Medulla oblongata (tissue), 1 donor: ENCODE results near the gene PRPF31.

Experiments used
- DNase-seq: peaks from one replicate; pipeline ENCODE4 v3.0.0-alpha.2; 2015; ENCODE audit errors: extremely low spot score

Gene PRPF31

DNA sequence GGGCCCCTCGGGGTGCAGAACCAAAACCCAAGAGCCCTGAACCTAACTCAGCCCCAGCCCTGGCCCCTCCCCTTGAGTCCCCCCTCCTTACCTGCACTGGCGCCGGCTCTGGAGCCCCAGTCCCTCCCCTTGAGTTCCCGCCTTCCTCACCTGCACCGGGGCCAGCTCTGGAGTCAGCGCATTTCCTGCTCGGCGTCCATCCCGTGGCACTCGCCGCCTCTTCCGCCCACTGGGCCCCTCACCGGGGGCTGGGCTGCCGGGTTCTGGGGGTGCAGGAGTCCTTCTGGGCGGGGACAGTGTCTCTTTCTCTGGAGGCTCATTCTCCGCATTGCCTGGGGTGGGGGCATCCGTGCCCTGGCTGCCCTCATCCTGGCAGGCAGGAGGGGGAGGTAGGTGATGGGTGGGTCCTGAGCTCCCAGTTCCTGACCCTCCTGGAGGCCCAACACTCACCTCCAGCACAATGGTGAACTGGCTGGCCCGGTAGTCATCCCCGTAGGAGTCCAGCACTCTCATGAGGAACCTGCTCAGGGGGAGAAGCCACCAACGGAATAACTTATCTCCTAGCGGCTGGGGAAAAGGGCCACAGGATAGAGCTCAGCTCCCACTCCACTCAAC lies 7.6 kb upstream of the PRPF31 start:
- DNase-seq = no peak

DNA sequence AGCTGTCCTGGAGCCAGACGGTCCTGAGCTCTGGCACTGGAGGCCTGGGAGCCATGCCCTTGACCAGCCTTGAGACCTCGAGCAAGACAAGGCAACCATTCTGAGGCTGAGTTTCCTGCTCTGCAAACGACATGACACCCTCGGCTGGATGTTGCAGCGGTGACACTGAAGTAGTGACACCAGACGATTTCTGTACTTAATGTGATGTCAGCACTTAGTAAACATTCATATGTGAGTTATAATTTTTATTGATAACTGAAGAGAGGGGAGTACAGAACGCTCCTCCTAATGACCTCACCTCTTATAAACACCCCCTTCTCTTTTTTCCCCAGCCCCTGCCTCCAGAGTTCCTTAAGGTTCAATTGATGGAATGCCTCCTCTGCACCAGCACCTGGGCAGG lies 7.1 kb upstream of the PRPF31 start:
- no peak for DNase-seq

DNA sequence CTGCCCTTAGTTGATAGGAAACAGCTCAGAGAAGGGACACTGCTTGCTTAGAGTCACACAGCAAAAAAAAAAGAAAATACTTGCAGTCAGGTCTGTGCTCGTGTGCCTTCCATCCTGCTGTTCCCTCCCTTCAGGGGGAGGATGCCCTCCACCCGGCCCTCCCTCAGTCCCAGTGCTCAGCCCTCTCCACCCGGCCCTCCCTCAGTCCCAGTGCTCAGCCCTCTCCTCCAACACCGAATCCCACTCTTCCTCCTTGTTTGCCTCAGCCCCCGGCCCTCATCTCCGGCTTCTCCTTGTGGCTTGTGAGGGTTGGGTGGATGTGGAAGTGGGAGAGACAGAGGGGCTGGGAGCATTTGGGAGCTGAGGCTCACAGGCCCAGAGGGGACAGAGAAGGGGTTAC lies 5.9 kb upstream of the PRPF31 start:
- no peak for DNase-seq

DNA sequence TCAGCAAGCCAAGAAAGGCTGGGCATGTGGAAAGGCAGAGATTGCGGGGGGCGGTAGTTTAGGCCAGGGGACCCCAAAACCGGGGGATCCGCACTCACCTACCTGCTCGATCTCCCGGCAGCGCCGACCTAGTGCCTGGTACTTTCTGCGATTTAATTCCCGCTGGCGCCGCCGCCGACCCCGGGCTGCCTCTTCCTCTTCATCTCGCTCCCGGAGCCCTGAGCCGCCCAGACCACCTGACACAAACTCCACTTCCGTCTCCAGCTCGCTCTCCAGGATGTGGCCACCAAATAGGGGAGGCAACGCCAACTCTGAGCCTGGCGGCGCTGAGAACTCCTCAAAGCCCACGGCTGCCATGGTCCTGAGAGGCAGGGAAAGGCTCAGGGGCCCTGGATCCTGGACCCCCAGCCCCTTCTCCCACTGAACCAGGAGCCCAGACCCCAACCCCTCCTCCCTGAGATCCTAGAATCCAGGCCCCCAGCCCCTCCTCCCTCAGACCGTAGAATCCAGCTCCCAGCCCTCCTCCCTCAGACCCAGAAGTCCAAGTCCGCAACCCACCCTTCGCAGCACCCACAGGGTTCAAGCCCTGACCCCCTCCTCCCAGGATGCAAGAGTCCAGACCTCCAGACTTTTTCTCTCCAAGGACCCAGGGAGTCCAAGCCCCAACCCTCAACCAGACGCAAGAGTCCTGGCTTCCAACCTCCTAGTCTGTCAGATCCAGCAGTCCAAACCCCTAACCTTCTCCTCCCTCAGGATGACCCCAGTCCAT lies 1.0 kb upstream of the PRPF31 start:
- DNase-seq = peak; percentile 57

DNA sequence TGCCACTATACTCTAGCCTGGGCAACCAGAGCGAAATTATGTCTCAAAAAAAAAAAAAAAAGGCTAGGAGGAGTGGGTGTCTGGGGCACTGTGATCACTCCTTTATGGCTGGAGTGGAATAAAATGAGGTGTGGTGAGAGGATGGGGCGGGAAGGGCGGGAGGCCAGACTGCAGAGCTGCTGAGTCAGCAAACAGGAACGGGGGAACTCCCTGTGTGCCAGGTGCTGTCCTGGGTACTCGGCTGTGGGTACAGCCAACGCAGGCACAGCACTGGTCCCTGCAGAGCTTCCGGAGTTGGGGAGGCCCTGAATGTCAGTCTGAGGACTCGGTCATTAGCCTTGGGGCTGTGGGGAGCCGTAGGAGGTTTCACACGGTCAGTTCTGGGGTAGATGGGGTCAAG lies 5.7 kb downstream of the PRPF31 start:
- no peak for DNase-seq

DNA sequence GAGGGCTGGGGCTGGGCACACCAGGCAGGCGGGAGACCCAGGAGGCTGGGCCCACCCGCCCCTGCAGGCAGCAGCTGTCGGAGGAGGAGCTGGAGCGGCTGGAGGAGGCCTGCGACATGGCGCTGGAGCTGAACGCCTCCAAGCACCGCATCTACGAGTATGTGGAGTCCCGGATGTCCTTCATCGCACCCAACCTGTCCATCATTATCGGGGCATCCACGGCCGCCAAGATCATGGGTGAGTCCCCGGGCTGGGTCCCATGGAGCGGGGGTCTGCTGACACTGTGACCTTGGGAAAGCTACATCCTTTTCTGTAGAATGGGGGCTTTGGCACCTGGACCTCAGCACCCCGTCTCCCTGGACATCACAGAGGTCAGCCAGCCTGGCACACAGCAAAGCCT lies 8.1 kb downstream of the PRPF31 start:
- no peak for DNase-seq

DNA sequence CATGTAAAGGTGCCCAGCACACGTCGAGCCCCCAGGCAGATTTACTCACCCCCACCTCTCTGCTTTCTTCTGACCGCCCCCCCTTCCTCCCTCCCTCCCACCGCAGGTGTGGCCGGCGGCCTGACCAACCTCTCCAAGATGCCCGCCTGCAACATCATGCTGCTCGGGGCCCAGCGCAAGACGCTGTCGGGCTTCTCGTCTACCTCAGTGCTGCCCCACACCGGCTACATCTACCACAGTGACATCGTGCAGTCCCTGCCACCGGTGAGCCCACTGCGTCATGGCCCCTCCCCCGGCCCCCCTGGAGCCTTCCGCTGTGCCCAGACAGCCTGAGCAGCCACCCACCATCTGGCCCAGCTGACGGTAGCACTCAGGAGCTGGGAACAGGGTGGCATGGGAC lies 8.8 kb downstream of the PRPF31 start:
- no peak for DNase-seq

DNA sequence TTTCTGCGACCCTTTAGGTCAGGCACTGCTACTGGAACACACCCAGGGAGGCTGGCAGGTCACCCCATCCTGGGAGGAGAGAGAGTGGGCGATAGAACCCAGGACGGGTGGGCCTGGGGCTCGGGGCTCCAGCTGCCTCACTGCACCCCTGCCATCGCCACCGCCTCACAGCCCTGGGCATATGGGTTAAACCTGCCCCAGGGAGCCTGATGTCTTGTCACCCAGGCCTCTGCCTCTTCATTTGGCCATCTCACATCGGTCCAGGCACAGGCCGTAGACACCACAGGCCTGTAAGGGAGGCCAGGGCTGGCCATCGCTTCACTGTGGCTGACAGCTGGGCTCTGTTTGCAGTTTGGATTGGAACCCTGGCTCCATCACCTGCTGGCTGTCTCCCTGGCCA lies 10.2 kb downstream of the PRPF31 start:
- DNase-seq = no peak

DNA sequence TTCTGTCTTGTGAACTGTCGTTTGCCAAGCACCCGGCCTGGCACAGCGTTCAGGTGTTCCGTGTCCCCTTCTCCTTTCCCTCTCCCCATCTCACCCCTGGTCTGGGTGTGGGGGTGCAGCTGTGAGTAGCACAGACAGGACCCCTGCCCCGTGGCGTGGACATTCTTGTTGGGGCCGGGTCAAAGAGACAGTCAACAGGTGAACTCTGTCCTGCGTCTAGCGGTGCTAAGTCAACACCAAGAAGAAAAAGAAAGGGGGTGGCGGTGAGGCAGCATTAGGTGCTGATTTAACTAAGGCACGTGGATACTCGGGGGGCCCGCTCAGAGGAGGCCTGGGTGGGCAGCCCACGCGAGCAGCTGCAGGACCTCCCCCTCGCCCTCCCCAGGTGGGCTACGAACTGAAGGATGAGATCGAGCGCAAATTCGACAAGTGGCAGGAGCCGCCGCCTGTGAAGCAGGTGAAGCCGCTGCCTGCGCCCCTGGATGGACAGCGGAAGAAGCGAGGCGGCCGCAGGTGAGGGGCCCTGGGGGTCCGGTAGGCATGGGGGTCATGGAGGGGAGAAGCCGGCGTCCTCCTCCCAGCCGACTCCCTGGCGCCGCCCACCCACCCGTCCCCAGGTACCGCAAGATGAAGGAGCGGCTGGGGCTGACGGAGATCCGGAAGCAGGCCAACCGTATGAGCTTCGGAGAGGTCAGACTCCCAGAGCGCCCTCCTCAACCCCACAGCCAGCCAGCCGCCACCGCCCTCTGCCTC lies 12.3 kb downstream of the PRPF31 start:
- no peak for DNase-seq

DNA sequence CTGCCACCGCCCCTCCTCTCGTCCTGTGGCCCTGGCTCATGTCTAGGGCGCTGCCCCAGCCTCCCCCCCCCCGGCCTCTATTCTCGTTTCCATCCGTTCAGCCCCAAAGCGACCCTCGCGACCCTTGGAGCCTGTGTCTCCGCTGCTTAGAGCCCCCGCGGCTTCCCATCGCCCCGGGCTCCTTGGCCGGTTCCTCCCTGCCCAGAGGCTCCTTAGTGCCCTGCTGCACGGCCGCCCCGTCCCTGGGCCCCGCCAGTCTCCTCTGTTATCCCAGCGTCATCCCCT lies 12.8 kb downstream of the PRPF31 start:
- no peak for DNase-seq

DNA sequence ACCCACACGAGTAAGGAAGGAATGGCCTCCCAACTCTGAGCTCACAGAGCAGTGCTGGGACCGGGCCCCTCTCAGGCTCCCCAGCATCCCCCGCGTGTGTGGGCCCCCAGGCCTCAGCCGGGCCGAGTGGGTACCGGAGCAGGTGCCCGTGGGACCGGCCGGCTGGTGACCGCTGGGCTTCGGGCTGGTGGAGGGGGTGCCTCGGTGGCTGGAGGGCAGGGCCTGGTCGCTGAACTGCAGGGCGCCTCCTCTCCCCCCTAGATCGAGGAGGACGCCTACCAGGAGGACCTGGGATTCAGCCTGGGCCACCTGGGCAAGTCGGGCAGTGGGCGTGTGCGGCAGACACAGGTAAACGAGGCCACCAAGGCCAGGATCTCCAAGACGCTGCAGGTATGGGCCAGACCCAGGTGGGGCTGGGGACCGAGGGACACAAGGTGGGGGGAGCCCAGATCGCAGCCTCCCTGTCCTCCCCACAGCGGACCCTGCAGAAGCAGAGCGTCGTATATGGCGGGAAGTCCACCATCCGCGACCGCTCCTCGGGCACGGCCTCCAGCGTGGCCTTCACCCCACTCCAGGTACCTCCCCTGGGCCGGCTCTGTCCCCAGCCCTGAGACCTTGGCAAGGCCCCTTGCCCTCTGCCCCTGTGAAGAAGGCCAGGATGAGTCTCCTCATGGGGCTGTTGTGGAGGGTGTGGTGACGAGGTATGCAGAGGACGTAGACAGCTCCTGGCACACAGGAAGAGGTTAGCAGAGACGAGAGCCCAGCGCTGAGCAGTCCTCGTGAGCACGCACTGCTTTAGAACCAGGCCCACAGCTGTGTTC lies 13.5 kb downstream of the PRPF31 start:
- no peak for DNase-seq

DNA sequence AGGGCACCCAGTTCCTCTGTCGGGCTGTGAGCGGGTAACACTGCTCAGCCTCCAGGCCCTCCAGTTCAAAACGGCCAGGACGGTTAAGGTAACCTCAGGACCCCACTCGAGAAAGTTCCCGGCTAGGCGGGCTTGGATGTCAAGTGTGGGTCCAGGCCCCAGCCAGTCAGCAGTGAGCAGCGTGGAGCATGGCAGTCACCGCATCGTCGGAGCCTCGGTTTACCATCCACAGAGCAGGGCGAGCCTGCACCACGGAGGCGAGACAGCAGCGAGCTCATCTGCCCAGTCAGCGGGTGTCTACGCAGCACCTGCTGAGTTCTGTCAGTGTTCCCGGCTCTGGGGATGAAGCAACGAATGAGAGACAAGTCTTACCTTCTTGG lies 14.1 kb downstream of the PRPF31 start:
- DNase-seq = no peak

DNA sequence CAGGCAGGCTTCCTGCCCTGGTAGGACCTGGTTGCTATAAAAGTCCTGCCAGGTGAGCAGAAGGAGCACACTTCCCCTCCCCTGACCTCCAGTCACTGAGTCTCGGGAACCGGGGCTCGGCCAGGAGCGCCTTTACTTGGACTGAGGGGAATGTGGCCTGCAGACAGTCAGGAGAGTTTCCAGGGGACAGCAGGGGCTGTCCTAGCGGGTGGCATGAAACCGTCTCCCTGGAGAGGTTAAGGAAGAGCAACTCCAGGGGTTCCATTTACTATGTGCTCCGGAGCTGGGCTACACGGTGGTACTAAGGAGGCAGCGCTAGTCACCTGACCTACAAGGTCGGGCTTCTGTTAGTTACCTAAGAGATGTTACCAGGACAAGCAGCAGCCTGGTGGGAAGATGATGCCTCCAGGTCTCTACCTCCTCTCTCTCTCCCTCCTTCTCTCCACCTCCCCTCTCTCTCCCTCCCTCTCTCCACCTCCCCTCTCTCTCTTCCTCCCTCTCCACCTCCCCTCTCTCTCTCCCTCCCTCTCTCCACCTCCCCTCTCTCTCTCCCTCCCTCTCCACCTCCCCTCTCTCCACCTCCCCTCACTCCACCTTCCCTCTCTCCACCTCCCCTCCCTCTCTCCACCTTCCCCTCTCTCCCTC lies 17.9 kb downstream of the PRPF31 start:
- DNase-seq = peak; percentile 61

DNA sequence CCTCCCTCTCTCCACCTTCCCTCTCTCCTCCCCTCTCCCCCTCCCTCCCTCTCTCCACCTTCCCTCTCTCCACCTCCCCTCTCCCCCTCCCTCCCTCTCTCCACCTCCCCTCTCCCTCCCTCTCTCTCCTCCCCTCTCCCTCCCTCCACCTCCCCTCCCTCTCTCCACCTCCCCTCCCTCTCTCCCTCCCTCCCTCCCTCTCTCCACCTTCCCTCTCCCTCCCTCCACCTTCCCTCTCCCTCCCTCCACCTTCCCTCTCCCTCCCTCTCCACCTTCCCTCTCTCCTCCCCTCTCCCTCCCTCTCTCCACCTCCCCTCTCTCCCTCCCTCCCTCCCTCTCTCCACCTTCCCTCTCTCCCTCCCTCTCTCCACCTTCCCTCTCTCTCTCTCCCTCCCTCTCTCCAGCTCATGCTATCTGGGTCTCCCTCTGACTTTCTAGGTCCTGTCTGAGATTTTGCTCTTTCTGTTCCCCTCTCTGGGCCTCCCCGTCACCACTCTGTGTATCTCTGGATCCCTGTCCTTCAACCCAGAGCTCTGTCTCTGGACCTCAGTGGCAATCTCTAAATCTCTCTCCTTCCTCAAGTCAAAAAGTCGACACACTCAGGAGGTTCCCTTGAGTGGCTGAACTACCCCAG lies 18.5 kb downstream of the PRPF31 start:
- no peak for DNase-seq

DNA sequence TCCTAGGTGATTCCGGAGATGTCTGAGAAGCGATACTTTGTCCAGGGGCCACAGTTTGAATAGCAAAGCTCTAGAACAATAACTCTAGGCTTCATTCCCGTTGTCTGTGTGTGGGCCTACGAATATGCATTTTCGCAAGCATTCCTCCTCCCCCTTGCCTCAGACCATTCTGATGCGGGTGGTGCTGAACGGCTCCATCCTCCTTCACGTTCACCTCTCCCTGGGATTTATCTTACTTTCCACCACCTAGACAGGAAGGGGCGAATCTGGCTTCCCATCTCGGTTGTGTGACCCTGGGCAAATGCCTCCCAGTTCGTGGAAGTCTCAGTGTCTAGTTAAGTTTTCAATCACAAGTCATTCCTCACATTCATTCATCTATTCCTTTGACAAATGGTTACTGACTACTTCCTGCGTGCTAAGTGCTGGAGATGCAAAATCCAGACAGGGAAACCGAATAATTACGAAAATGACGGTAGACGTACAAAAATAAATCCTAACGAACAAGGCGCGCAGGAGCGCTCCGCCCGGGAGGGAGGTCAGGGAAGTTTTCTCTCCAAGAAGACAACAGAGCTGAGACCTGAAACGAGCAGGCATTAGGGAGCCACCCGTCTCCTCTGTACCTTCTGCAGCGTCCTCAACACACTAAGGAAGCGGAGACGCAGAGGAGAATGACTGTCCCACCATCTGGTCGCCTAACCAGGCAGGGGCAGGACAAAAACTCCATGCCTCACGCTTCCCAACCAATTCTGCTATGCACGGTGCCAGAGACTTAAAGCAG lies 20.7 kb downstream of the PRPF31 start:
- DNase-seq = no peak

DNA sequence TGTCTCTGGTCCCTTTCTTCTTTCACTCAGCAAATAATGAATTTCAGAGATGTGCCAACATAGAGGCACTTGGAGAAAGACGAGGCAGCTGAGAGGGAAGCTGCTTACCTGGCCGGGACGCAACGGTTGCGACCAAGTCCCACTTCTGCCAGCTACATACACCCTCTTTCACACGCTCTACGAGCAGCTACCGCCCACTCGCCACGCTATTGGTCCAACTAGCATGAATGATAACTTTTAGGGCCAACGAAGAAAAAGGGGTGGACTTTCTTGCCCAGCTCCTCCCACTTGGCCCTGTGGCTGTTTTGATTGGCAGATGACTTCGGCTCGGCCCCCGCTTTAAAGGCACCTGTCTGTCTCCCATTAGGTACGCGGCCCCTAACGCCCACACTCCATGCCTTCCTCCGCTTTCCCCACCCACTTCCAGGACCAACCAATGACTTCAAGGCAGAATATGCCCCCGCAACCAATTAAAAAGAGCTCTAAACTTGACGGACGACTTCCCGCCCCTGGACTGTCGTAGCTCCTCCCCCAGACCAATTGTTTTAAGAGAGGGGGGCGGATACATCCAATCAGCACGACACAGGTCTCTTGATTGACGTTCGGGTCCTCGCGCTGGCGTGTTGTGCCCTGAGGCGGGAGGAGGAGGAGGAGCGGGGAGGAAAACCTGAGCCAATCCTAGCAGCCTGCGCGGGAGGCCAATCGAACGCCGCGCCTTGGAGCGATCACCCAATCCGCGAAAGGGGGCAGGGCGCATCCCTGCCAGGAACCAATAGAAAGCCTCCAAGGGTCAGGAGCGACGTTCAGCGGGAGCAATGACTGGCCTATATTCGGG lies 21.5 kb downstream of the PRPF31 start:
- DNase-seq = peak; percentile 100

DNA sequence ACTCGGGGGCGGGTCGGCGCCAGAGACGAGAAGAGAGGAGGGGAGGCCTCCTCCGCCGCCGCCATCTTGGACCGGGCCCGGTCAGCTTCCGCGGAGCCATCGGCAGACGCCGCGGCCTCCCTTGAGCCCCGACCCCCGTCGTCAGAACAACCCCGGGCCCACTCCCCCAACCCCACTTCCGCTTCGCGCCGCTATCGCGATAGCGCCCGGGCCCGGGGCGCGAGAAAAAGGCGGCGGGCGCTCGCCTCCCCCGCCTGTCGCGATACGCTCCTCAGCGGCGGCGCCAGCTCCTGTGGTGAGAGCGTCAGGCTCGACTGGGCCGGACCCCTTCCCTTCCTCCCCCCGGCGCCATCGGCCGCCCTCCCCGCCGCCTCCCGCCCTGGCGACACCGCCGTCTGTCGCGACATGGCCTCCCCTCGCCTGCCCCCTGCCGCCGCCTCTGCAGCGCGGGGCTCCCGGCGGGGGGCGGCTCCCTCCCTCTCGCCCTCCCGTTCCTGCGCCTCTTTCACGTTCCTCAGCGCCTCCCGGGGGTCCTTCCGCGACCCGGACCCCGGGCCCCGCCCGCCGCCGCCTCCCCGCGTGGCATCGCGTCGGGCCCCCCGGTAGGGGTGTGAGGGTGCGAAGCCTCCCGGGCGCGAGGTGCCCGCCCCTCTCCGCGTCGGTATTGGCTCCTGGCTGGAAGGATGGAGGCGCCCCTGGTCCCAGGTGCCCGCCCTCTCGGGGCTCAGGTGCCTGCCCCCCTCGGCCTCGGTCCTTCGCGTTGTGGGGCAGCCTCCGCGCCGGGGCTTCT lies 22.3 kb downstream of the PRPF31 start, which contains the start of gene CNOT3:
Gene CNOT3 (plus strand): TSS at position 64 of the 790 bp plus-strand sequence. CDS start 5,217 bp downstream, outside the sequence.
- DNase-seq = no peak

DNA sequence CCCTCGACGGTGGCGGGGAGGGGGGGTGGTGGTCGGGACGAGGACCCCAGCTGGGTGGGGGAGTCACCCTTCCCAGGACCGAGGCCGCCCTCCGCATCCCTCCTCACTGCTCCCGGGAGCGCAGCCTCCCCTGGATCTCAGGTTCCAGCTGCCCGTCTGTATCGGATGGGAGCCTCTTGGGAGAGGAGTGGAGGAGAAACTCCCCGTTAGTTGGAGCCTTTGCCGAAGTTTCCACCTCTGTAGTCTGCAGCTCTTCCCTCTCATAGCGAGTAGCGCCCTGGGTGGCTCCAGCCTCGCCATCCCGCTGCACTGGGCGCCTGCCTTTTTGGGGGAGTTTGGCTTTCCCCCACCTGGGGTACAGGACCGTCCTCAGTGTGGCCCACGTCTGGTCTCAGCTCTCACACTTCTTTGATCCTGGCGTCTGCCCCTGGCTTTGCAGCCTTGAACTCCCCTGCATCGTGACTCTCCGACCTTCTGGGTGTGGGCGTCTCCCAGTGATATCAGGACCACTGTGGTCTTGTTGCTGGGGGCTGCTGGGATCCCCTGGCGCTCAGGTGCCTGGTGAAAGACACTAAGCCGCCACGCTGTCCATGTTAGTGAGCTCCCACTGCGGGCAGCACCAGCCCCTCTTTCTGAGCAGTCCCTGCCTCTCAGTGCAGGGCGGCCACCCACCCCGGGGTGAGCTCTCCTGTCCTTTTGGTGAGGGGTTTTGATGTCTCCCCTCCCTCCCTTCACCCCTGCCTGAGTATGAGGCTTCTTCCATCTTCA lies 23.1 kb downstream of the PRPF31 start:
- no peak for DNase-seq
